Uterus (tissue), 4 donors: ENCODE results near the gene TEX19. TPM values are rescaled to one million over a fixed set of nuclear protein-coding genes. Genes with fewer than 3 reads are reported as not detected.
A peak's percentile ranks its signal among the peaks of the same experiment; 100 is the strongest.

ENCODE experiments used
- DNase-seq, 2 donors: peaks; one replicate each; pipeline ENCODE4 v3.0.0-alpha.2; 2019 to 2020
- H3K27ac ChIP-seq, 2 donors: fragments of 200-600 bp; sonication (generic); 1 replicate in 1 of 2; 2 replicates in 1 of 2; pipeline ENCODE4 v1.5.1; 2016 to 2018
- H3K27me3 ChIP-seq, 2 donors: fragments of 200-600 bp; sonication (generic); one replicate each; pipeline ENCODE4 v1.5.1; 2018 to 2019; ENCODE audit warnings: control low read depth in 1 of 2
- H3K36me3 ChIP-seq, 2 donors: fragments of 200-600 bp; sonication (generic); one replicate each; pipeline ENCODE4 v1.5.1; 2019; ENCODE audit warnings: control low read depth in 1 of 2
- H3K4me1 ChIP-seq, 2 donors: fragments of 200-600 bp; sonication (generic); one replicate each; pipeline ENCODE4 v1.5.1; 2018 to 2019; ENCODE audit warnings: control low read depth in 1 of 2
- H3K4me3 ChIP-seq, 2 donors: fragments of 200-600 bp; sonication (generic); 1 replicate in 1 of 2; 2 replicates in 1 of 2; pipeline ENCODE4 v1.5.1; 2018 to 2019; ENCODE audit warnings: mild to moderate bottlenecking in 1 of 2
- H3K9me3 ChIP-seq, 2 donors: fragments of 200-600 bp; sonication (generic); one replicate each; pipeline ENCODE4 v1.5.1; 2019; ENCODE audit warnings: control low read depth in 1 of 2
- CTCF ChIP-seq, 4 experiments: fragments of 200-600 bp in 2 of 4; fragments of 450-650 bp in 2 of 4; sonication (generic) in 2 of 4; IDR thresholded peaks; one replicate each; pipeline ENCODE4 v1.5.1; 2016 to 2019; ENCODE audit warnings: antibody characterized with exemption in 4 of 4, mild to moderate bottlenecking in 2 of 4, moderate library complexity in 1 of 4
- POLR2A ChIP-seq, 2 donors: fragments of 450-650 bp; IDR thresholded peaks; one replicate each; pipeline ENCODE4 v1.6.1; 2016; ENCODE audit warnings: antibody characterized with exemption in 2 of 2, mild to moderate bottlenecking in 1 of 2, moderate library complexity in 1 of 2
- intact Hi-C: fragments of 100-400 bp; cut with DNase I; formaldehyde crosslinking; loops from one replicate; pipeline ENCODE4 v1.15.1; 2023; ENCODE audit warnings: low total_unique reads
- total RNA-seq, 4 donors: library from RNA; depleted of rRNA in 3 of 4; stranded (reverse); fragments of >200 nt in 3 of 4; gene quantifications; one replicate each; pipeline versions ENCODE4 v1.1.0 to v1.2.4, GENCODE V29; 2014 to 2023
- donor health status: DM: yes; HTN: yes; CAD: no.

Gene TEX19
- total RNA-seq, 4 donors from 2014 or later = not detected

GRCh38 chr17:82392941-82393340 lies 33.9 kb downstream of the TEX19 start:
- intact Hi-C loops = no loop called here
- Histone ChIP-seq H3K27me3 (no peaks in the 10 kb centered on the region), H3K27ac (no peak overlapping the region), H3K9me3 (no peaks in the 10 kb centered on the region), H3K36me3 (no peaks in the 10 kb centered on the region), H3K4me1 (no peaks in the 10 kb centered on the region), H3K4me3 (no peak overlapping the region)
- DNase-seq = no peak
- TF ChIP-seq POLR2A (IDR thresholded peaks at IDR 0.05) (no peak), CTCF (IDR thresholded peaks at IDR 0.05) (no peak)

- Histone ChIP-seq H3K36me3 (no peaks in the 10 kb centered on the region), H3K4me3 (no peak overlapping the region), H3K9me3 (no peaks in the 10 kb centered on the region), H3K27me3 (no peaks in the 10 kb centered on the region), H3K27ac (no peak overlapping the region), H3K4me1 (no peaks in the 10 kb centered on the region)
- intact Hi-C loops = no loop called here
- DNase-seq = no peak
- no peak for TF ChIP-seq CTCF (IDR thresholded peaks at IDR 0.05)
- no peak for TF ChIP-seq POLR2A (IDR thresholded peaks at IDR 0.05)
These were observed 35.2 kb downstream of the TEX19 start for GRCh38 chr17:82394278-82394677.

GRCh38 chr17:82396601-82397435 lies 37.8 kb downstream of the TEX19 start:
- Histone ChIP-seq H3K4me1 (no peaks in the 10 kb centered on the region), H3K4me3 (no peak overlapping the region), H3K36me3 (no peaks in the 10 kb centered on the region), H3K27ac (peak overlapping the region; percentile 32 to 68), H3K9me3 (no peaks in the 10 kb centered on the region), H3K27me3 (no peaks in the 10 kb centered on the region)
- peak in 1 of 2 donors; percentile 33 for DNase-seq
- no peak for TF ChIP-seq CTCF (IDR thresholded peaks at IDR 0.05)
- TF ChIP-seq POLR2A (IDR thresholded peaks at IDR 0.05) = no peak
- intact Hi-C loops = no loop called here

- Histone ChIP-seq H3K36me3 (no peaks in the 10 kb centered on the region), H3K9me3 (no peaks in the 10 kb centered on the region), H3K4me3 (no peak overlapping the region), H3K27me3 (no peaks in the 10 kb centered on the region), H3K27ac (no peak overlapping the region), H3K4me1 (no peaks in the 10 kb centered on the region)
- no peak for DNase-seq
- TF ChIP-seq POLR2A (IDR thresholded peaks at IDR 0.05) (no peak), CTCF (IDR thresholded peaks at IDR 0.05) (no peak)
- intact Hi-C loops = no loop called here
These were observed 38.6 kb downstream of the TEX19 start for GRCh38 chr17:82397449-82398335.

GRCh38 chr17:82399041-82399441 lies 40.0 kb downstream of the TEX19 start:
- peak overlapping the region in 1 of 2 donors; percentile 13 for H3K27ac ChIP-seq
- DNase-seq = peak; percentile 53 to 58
- no peaks in the 10 kb centered on the region for H3K27me3 ChIP-seq
- H3K9me3 ChIP-seq = no peaks in the 10 kb centered on the region
- no peaks in the 10 kb centered on the region for H3K4me1 ChIP-seq
- TF ChIP-seq CTCF (IDR thresholded peaks at IDR 0.05) = no peak
- TF ChIP-seq POLR2A (IDR thresholded peaks at IDR 0.05) = no peak
- H3K36me3 ChIP-seq = no peaks in the 10 kb centered on the region
- no peak overlapping the region for H3K4me3 ChIP-seq
- intact Hi-C loops = no loop called here
